GM12878 (cell line): ENCODE data around the gene TMPRSS9. TPM values are rescaled to one million over a fixed set of nuclear protein-coding genes. Genes with fewer than 3 reads are reported as not detected.
A peak's percentile ranks its signal among the peaks of the same experiment; 100 is the strongest.

ENCODE experiments used
- ASH2L ChIP-seq: fragments of 300-600, 200-600 bp; sonication (generic); IDR thresholded peaks from 2 replicates; pipeline ENCODE4 v1.6.1; 2017; ENCODE audit warnings: low read depth, mild to moderate bottlenecking, borderline replicate concordance
- E4F1 ChIP-seq: fragments of 450-650 bp; IDR thresholded peaks from 2 replicates; pipeline ENCODE4 v1.6.1; 2018; ENCODE audit warnings: borderline replicate concordance, mild to moderate bottlenecking; ENCODE audit not compliant: partially characterized antibody
- FOS ChIP-seq: IDR thresholded peaks from 3 replicates; pipeline ENCODE4 v1.6.1; 2011; ENCODE audit warnings: borderline replicate concordance; ENCODE audit not compliant: insufficient read length; ENCODE audit errors: extremely low read depth
- GABPA ChIP-seq: IDR thresholded peaks from 2 replicates; pipeline ENCODE4 v1.6.1; 2014; ENCODE audit warnings: antibody characterized with exemption, low read depth, mild to moderate bottlenecking, inconsistent platforms
- IRF5 ChIP-seq: fragments of 450-650 bp; IDR thresholded peaks from 2 replicates; pipeline ENCODE4 v1.6.1; 2017; ENCODE audit warnings: borderline replicate concordance
- KLF5 ChIP-seq: fragments of 450-650 bp; IDR thresholded peaks from 2 replicates; pipeline ENCODE4 v1.6.1; 2014; ENCODE audit warnings: mild to moderate bottlenecking; ENCODE audit not compliant: partially characterized antibody
- MTA2 ChIP-seq: fragments of 450-650 bp; IDR thresholded peaks from 2 replicates; pipeline ENCODE4 v1.6.1; 2016; ENCODE audit warnings: low read depth, mild to moderate bottlenecking, moderate library complexity
- PAX5 ChIP-seq: IDR thresholded peaks from 2 replicates; pipeline ENCODE4 v1.6.1; 2011; ENCODE audit warnings: low read depth, low read length, borderline replicate concordance
- POLR2AphosphoS5 ChIP-seq: IDR thresholded peaks from 2 replicates; pipeline ENCODE4 v1.6.1; 2011; ENCODE audit warnings: mild to moderate bottlenecking, low read length, inconsistent platforms
- PRDM15 ChIP-seq: fragments of 450-650 bp; formaldehyde crosslinking; IDR thresholded peaks from 2 replicates; pipeline ENCODE4 v1.4.0; 2020; ENCODE audit warnings: mild to moderate bottlenecking, moderate library complexity
- RB1 ChIP-seq: fragments of 450-650 bp; formaldehyde crosslinking; IDR thresholded peaks from 2 replicates; pipeline ENCODE4 v1.6.1; 2017; ENCODE audit warnings: mild to moderate bottlenecking, borderline replicate concordance
- RELB ChIP-seq: fragments of 450-650 bp; IDR thresholded peaks from 2 replicates; pipeline ENCODE4 v1.6.1; 2017; ENCODE audit warnings: low read depth, mild to moderate bottlenecking, moderate library complexity
- SKIL ChIP-seq: fragments of 450-650 bp; IDR thresholded peaks from 2 replicates; pipeline ENCODE4 v1.6.1; 2017; ENCODE audit warnings: mild to moderate bottlenecking, low read depth, inconsistent platforms; ENCODE audit not compliant: poor library complexity, severe bottlenecking
- SP1 ChIP-seq: IDR thresholded peaks from one replicate; pipeline ENCODE4 v1.6.1; 2011; ENCODE audit warnings: low read depth, low read length
- SPI1 ChIP-seq: IDR thresholded peaks from 2 replicates; pipeline ENCODE4 v1.6.1; 2011; ENCODE audit warnings: low read depth, mild to moderate bottlenecking, low read length, moderate library complexity, borderline replicate concordance; ENCODE audit not compliant: insufficient read depth
- WRNIP1 ChIP-seq: IDR thresholded peaks from 2 replicates; pipeline ENCODE4 v1.6.1; 2011; ENCODE audit warnings: low read depth, low read length, improper control_type of control experiment, borderline replicate concordance
- polyA plus RNA-seq, 11 experiments: library from polyadenylated mRNA; depleted of rRNA in 4 of 11; unstranded in 6 of 11; stranded (reverse) in 5 of 11; fragments of >200 nt; fragmentation: Nextera tagmentation in 4 of 11; fragmentation: Illumina TruSeq in 1 of 11; extraction: Ambion mirVana in 4 of 11; extraction: Trizol in 1 of 11; gene quantifications; 1 replicate in 1 of 11; 2 replicates in 10 of 11; pipeline versions ENCODE4 v1.2.1 to v1.2.3, GENCODE V29; 2011 to 2016; ENCODE audit warnings: inconsistent platforms in 2 of 11, missing spikeins in 2 of 11, low read depth in 1 of 11
- total RNA-seq, 4 experiments: library from RNA; depleted of rRNA in 3 of 4; stranded (reverse); fragments of >200 nt in 3 of 4; fragmentation: Illumina TruSeq in 1 of 4; extraction: Trizol in 1 of 4; gene quantifications; 2 replicates each; pipeline versions ENCODE4 v1.2.1 to v1.2.3, GENCODE V29; 2013 to 2021

TMPRSS9 gene
- total and polyA plus RNA-seq, 10 of the 15 experiments (the other 5 are each of a cell fraction or from before 2014, with no cell fraction given) = 0.24 TPM; not detected in 9

GRCh38 chr19:2427429-2428320 is 67.6 kb downstream of the TMPRSS9 start, which contains the start of gene TIMM13 (continued):
- peak; percentile 82 for TF ChIP-seq KLF5
- TF ChIP-seq PRDM15 = peak; percentile 76
- TF ChIP-seq SPI1 = no peak
- no peak for TF ChIP-seq MTA2
- TF ChIP-seq RELB = peak; percentile 78
- TF ChIP-seq SP1 = peak; percentile 69
- no peak for TF ChIP-seq WRNIP1
- peak; percentile 71; the same call in 1 of the 2 replicates for TF ChIP-seq POLR2AphosphoS5
- no peak for TF ChIP-seq RB1
- peak; percentile 88 for TF ChIP-seq GABPA
- 0 out of 2 replicates have a peak, but pooled peaks have one; percentile 44 for TF ChIP-seq ASH2L
- TF ChIP-seq E4F1 = no peak
- TF ChIP-seq FOS = no peak
- TF ChIP-seq IRF5 = no peak
- TF ChIP-seq SKIL = no peak
- peak; percentile 57; the same call in 1 of the 2 replicates for TF ChIP-seq PAX5
